ENCODE results near the gene GHR.

The GHR gene

GRCh38 chr5:42423285-42424165, at the start of gene GHR:
TSS of gene GHR (plus strand) at chr5:42423439. CDS start at chr5:42565875, 142,436 bp downstream.
- H3K4me3 ChIP-seq (ENCODE audit: low read depth, low read length): peak within 1 kb of the TSS; percentile 67

DNA sequence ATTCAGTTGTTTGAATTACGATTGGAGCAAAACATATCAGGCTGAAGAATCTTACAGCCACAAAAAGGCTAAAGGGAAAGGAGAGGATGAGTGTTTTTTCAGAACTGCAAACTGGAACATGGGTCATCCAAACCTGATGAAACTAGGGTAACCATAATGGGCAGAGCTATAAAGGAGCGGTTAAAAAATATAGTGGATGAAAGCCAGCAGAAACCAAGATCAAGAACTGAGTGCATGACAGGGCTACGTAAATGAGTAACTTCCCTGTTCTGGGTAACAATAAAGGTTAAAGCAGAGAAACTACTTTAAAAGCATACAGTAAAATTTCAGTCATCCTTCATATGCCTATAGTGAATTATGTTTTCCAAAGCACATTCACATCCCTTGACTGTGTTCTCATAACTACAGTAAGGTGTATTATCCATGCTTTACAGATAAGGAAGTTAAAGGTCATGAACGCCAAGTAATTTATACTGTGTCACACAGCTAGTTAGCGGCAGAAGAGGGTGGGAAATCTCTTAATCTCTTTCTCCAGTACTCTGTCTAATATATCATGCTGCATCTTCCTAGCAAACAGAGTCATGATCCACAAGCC, 48.5 kb upstream of the GHR start:
- DNase-seq (ENCODE audit: low read depth): no peak
- no peak overlapping the region for H3K4me3 ChIP-seq (ENCODE audit: low read depth, low read length)

More at GRCh38 chr5:42423285-42424165, at the start of gene GHR:
- DNase-seq (ENCODE audit: low read depth): peak; percentile 81

DNA sequence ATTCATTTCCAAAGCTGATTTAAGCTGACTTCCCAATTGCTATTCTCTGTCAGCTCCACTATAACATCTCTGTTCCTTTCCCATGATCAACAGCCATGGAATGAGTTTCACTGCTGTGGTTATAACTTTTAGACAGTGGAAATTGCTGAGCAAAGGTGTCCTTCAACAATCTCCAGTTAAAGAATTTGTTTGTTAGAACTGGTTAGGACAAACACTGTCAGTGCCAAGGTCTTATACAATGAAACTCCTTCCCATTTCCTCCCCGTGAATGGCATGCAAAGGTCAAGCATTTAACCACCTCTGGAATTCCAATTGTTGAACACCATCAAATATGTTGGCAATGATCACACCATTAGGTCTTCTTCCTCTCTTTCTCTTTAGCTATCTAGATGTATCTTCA, 45.7 kb upstream of the GHR start:
- no peak overlapping the region for H3K4me3 ChIP-seq (ENCODE audit: low read depth, low read length)
- peak; percentile 23 for DNase-seq (ENCODE audit: low read depth)

- DNase-seq (ENCODE audit: low read depth): no peak
- no peak overlapping the region for H3K4me3 ChIP-seq (ENCODE audit: low read depth, low read length)
Measured at GRCh38 chr5:42381973-42382372, 41.3 kb upstream of the GHR start.

- no peak for DNase-seq (ENCODE audit: low read depth)
Measured at GRCh38 chr5:42387563-42387962, 35.7 kb upstream of the GHR start.

DNA sequence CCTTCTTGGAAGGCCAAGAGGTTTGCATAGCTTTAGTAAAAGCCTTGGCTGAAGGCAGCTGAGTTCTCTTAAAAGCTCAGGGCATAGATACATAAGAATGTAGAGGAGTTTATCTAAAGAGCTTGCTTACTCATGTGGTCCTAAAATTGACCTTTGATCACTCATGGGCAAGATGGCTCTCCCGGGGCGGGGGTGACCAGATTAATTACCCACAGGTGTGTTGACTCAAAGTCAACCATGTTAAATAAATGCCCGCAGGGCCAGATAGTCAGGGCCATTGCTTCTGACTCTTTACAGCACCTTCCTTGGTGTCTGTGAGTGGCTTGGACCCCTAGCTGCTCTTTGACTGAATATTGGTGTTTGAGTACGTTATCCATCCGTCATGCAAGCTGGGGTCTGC, 33.1 kb upstream of the GHR start:
- DNase-seq (ENCODE audit: low read depth): no peak
- H3K4me3 ChIP-seq (ENCODE audit: low read depth, low read length): no peak overlapping the region

More at GRCh38 chr5:42387563-42387962, 35.7 kb upstream of the GHR start:
- no peak overlapping the region for H3K4me3 ChIP-seq (ENCODE audit: low read depth, low read length)

- no peak for DNase-seq (ENCODE audit: low read depth)
- no peak overlapping the region for H3K4me3 ChIP-seq (ENCODE audit: low read depth, low read length)
Measured at GRCh38 chr5:42392917-42393316, 30.3 kb upstream of the GHR start.

DNA sequence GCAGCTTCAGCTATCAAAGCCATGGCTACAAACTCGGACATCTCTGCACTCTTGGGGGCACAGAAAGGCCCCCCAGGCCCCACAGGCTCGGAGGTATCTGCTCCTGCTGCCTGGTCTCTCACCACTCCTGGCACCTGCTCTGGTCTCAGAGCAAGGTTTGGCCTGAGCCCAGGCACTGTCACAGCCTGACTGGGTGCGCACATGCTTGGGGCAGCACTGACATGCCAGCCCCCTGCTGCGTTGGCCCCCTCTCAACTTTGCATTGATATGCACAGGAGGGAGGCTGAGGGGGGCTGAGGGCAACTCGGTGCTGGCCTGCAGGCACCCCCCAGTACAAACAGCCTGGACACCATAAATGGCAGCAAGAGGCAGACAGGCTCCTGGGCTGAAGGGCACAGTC, 27.1 kb upstream of the GHR start:
- no peak for DNase-seq (ENCODE audit: low read depth)
- H3K4me3 ChIP-seq (ENCODE audit: low read depth, low read length): no peak overlapping the region

GRCh38 chr5:42397267-42397666, 26.0 kb upstream of the GHR start:
- no peak for DNase-seq (ENCODE audit: low read depth)
- H3K4me3 ChIP-seq (ENCODE audit: low read depth, low read length): no peak overlapping the region

- DNase-seq (ENCODE audit: low read depth): no peak
- no peak overlapping the region for H3K4me3 ChIP-seq (ENCODE audit: low read depth, low read length)
Measured at GRCh38 chr5:42399702-42400101, 23.5 kb upstream of the GHR start.

- DNase-seq (ENCODE audit: low read depth): no peak
- no peak overlapping the region for H3K4me3 ChIP-seq (ENCODE audit: low read depth, low read length)
Measured at GRCh38 chr5:42400474-42400873, 22.8 kb upstream of the GHR start.

DNA sequence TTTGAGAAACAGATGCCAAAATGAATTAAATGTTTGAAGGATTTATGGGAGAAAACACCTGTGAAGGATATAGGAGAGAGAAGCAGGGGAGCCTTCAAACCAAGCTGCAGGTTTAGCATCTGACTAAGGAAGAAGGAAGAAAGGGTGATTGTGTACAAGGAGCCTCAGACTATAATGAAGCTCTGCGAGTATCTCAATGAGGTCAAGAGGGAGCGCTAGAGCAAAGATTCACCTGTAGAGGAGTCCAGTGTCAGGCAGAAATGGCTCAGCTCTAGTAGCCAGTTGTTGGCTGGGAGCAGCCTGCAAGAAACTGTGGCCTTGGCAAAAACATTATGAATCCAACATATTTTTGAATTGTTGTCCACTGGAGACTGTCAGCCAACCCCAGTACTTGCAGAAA, 20.0 kb upstream of the GHR start:
- no peak for DNase-seq (ENCODE audit: low read depth)
- no peak overlapping the region for H3K4me3 ChIP-seq (ENCODE audit: low read depth, low read length)

GRCh38 chr5:42404366-42404765, 18.9 kb upstream of the GHR start:
- H3K4me3 ChIP-seq (ENCODE audit: low read depth, low read length): no peak overlapping the region
- DNase-seq (ENCODE audit: low read depth): peak; percentile 35

- no peak overlapping the region for H3K4me3 ChIP-seq (ENCODE audit: low read depth, low read length)
- DNase-seq (ENCODE audit: low read depth): no peak
Measured at GRCh38 chr5:42419294-42419693, 3.9 kb upstream of the GHR start.

GRCh38 chr5:42422656-42423280, 471 bp upstream of the GHR start:
- H3K4me3 ChIP-seq (ENCODE audit: low read depth, low read length): peak overlapping the region; percentile 67
- no peak for DNase-seq (ENCODE audit: low read depth)

DNA sequence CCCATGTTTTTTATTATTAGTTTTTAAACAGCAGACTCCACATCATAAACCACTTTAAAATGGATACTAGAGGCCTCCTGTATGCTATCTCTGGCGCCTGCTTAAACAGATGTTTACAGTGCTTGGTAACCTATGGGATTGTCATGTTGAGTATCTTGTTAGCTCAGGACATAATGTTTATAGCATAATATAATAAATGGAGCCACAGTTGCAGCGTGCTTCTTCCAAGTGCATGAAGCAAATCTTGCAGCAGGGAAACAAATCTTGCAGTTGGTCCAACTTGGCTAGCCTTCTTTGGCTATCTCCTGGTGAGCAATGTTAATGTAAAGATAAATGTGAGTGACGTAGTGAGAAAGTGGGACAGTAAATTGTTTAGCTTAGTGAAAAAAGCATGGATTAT, 2.8 kb downstream of the GHR start:
- DNase-seq (ENCODE audit: low read depth): no peak
- H3K4me3 ChIP-seq (ENCODE audit: low read depth, low read length): no peak overlapping the region

GRCh38 chr5:42429694-42430093, 6.5 kb downstream of the GHR start:
- H3K4me3 ChIP-seq (ENCODE audit: low read depth, low read length): no peak overlapping the region
- DNase-seq (ENCODE audit: low read depth): no peak

GRCh38 chr5:42434047-42434724, 10.9 kb downstream of the GHR start:
- H3K4me3 ChIP-seq (ENCODE audit: low read depth, low read length): no peak overlapping the region
- DNase-seq (ENCODE audit: low read depth): no peak

GRCh38 chr5:42436051-42436450, 12.8 kb downstream of the GHR start:
- H3K4me3 ChIP-seq (ENCODE audit: low read depth, low read length): no peak overlapping the region
- no peak for DNase-seq (ENCODE audit: low read depth)
